Fibroblast of skin of abdomen (primary cell): Measurements from ENCODE around the gene ITIH5.

Source experiments
- DNase-seq: peaks from one replicate; pipeline ENCODE4 v3.0.0-alpha.2; 2013

The ITIH5 gene

DNA sequence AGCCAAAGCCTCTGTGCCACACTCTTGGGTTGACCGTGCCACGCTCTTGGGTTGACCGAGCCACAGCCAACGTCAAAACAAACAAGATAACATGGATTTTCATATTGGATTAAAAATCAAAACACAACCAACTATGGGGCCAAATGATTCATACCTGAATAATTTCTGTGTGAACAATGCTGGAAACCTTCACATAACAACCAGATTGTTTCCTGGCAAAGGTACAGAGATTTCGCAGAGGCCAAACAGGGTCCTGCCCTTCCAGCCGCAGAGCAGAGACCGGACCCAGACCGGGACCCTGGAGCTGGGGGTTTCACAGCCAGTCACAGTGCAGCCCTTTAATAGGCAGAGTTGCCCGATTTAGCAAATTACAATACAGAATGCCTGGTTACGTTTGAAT, 40.5 kb downstream of the ITIH5 start:
- peak; percentile 16 for DNase-seq

- DNase-seq, result peak; percentile 25
Measured at GRCh38 chr10:7625836-7626235, 40.9 kb downstream of the ITIH5 start.

DNA sequence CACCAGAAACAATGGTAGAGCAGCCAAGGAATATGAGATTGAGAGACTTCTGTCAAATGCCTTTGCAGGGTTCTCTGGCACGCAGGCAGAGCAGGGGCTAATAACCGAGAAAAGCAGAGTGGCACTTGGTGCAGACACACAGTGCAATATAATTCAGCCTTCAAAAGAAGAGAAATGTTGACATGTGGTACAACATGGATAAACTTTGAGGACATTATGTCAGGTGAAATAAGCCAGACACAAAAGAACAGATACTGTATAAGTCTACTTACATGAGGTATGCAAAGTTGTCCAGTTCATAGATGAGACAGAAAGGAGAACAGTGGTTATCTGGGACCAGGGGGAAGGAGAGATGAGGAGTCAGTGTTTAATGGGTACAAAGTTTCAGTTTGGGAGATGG, 41.8 kb downstream of the ITIH5 start:
- DNase-seq, result no peak

DNA sequence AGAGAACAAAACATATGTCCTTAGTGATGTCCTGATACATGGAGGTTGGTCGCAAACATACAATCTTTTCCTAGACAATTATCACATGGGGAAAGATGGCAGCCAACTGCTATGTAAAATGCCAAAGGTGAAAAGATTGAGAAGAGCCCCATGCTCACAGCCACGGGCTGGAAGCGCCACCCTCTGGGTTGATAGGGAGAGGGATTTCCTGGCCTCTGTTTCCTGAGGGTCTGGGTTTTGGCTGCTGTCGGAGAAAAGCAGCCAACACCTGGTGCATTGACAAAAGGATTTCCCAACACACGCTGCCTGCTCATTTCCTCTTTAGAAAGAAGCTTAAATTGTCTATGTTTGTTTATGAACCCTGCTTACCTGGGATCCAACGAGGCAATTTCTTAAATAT, 43.8 kb downstream of the ITIH5 start:
- DNase-seq, result no peak

DNA sequence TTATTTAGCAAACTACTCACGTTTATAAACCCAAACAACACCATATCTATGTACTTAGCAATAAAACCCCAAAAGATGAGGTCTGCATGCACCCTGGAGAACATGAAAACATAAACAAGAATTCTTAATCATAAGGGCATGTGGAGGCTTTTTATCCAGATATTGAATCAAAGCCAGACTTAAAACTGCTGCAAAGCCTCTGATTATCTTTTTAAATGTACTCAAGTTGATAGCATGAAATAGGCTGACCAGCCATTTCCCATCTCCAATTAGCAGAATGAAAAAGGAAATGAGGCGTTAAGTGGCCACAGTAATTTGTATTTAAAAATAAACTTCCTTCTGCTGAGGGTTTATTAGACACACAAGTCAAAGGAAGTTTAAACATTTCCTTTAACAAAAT, 48.3 kb downstream of the ITIH5 start:
- DNase-seq, result no peak

DNA sequence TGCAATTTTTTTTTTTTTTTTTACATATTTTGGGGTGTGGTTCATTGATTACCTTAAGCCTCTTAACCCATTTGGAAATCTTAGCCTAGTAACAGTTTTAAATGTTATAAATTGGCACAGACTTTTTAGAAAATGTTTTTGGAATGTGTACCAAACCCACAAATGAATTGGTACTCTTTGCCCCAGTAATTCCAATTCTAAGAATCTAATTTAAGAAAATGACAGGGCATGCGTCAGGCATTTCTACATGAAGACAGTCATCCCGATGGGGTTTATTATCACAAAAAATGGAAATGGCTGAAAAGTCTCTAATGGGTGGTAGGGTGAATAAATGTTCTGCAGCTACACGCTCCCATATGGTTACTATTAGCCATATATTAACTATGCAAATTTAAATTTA, 54.9 kb downstream of the ITIH5 start:
- DNase-seq, result peak; percentile 41

- DNase-seq, result peak; percentile 98
Measured at GRCh38 chr10:7610651-7611389, 55.9 kb downstream of the ITIH5 start.

GRCh38 chr10:7610026-7610425, 56.7 kb downstream of the ITIH5 start:
- DNase-seq, result peak; percentile 48

- no peak for DNase-seq
Measured at GRCh38 chr10:7609556-7609955, 57.2 kb downstream of the ITIH5 start.

DNA sequence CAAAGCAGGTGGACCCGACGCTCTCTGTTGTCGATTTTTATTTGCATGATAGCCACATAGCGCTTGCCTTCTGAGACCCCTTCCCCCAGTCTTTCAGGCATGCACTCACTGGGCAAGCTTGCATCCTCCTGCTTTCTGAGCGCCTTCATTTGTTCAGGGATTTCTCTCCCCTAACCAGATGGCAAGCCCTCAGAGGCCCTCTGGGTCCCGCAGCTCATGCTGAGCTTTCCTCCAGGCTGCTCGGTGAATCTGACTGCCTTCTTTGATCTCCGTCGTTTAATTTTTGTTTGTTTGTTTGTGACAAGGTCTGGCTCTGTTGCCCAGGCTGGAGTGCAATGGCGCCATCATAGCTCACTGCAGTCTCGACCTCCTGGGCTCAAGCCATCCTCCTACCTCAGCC, 58.8 kb downstream of the ITIH5 start:
- no peak for DNase-seq

- peak; percentile 31 for DNase-seq
Measured at GRCh38 chr10:7606951-7607404, 59.8 kb downstream of the ITIH5 start.

GRCh38 chr10:7605565-7606295, 61.0 kb downstream of the ITIH5 start:
- peak; percentile 65 for DNase-seq

- DNase-seq, result no peak
Measured at GRCh38 chr10:7601023-7601656, 65.6 kb downstream of the ITIH5 start.

GRCh38 chr10:7598771-7599170, 68.0 kb downstream of the ITIH5 start:
- DNase-seq, result no peak

- DNase-seq, result no peak
Measured at GRCh38 chr10:7596356-7596755, 70.4 kb downstream of the ITIH5 start.

GRCh38 chr10:7593905-7594304, 72.9 kb downstream of the ITIH5 start:
- DNase-seq, result no peak

- DNase-seq, result no peak
Measured at GRCh38 chr10:7593063-7593462, 73.7 kb downstream of the ITIH5 start.

- no peak for DNase-seq
Measured at GRCh38 chr10:7592627-7593026, 74.1 kb downstream of the ITIH5 start.

- DNase-seq, result no peak
Measured at GRCh38 chr10:7590271-7590670, 76.5 kb downstream of the ITIH5 start.

DNA sequence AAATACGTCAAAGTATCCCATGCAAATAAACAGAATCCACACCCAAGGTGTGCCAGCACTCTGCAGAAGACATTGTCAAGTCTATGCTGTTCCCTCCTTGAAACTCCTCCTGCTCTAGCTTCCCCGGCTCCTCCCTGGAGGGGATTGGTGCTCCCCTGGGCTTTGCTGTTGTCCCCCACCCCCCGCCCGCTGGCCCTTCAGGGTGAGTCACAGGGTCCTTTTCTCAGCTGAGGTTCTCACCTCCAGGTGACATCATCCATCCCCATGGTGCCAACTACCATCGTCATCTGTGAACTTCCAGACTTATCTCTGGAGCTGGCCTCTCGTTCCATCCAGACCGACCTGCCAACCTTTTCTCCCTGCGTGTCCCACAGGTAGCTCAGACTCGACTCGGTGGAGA, 77.0 kb downstream of the ITIH5 start:
- DNase-seq, result no peak

DNA sequence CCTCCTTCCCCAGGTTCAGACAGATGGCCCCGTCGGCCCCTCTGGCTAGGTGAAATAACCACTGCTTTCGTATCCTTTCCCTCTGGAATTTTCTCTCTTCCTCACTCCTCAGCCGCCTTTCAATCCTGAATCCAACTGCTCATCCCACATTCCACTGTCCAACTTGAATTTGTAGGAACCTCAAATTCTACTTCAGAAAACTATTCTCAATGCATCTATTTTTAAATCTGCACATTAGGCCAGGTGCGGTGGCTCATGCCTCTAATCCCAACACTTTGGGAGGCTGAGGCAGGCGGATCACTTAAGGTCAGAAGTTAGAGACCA, 78.9 kb downstream of the ITIH5 start:
- no peak for DNase-seq

DNA sequence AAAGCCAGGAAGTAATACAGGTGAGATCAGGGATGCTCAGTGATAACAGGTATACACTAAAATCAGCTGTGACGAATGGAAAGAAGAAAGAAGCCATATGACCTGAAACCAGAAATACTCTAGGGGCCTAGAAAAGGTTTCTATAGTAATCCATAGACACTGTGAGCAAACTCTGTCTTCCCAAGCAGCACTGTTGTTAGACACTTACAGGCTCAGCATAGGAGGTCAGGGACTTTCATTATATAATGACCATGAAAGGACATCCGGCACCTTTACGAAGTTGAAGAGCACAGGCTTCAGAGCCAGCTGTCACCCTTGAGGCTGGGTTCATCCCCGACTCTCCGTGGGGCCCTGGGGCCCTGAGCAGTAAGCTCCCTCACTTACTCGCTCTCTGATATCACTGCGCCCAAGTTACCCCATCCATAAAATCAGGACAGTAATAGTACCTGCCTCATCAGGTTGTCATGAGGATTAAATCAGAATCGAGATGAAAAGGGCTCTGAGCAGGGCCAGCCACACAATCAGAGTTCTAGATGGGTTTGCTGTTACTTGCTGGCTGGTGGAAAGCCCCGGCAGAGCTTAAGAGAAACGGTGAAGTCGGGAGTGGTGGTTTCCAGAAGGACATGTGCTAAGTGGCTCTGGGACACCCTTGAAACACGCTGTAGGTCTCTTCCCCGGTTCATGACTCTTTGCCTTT, 79.5 kb downstream of the ITIH5 start:
- DNase-seq, result no peak

- DNase-seq, result no peak
Measured at GRCh38 chr10:7585228-7585627, 81.5 kb downstream of the ITIH5 start.
